ENCODE measurements around the gene PES1.
"Not testable (repeated sequence)": the region's sequence is repeated elsewhere in the genome, so short reads cannot be mapped to it uniquely, and the experiment has no call there.

Gene PES1

DNA sequence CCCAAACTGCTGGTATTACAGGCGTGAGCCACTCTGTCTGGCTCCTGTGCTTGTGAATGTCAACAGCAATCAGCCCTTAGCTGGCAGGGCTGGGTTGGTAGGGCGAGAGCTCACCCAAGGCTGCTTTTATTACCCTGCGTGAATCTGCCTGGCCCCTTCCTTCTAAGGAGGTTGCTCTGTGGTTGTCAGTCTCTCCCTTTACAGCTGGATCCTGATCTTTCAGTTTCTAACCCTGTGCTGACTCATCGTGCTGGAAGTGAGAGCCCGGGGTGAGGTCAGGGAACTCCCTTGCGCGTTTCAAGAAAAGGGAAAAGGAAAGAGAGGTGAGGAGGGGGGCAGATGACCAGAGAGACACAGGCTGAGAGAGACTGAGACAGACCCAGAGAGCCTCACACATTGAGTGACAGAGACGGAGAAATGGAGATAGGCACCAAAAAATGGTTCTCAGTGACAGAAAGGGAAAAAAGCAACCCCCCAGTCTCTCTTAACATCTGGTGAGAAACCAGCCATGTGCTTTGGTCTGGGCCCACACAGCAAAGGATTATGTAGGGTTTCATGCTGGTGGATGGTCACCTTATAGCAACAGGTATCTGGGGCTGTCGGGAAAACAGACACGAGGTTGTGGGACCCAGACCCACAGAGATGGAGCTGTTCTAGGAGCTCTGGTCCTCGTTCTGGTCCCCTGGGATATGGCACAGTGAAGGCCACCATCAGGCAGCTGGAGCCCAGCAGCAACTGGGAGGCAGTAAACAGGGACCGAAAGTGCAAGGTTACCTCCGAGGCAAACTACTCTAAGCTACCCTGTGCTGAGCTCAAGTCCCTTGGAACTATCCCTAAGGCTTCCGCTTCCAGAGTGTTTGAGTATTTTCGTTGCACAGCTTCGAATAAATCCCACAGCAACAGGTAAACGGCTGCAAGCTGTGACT lies 17.8 kb upstream of the PES1 start:
- peak in 1 of 2 experiments; percentile 13 for DNase-seq (ENCODE audit: low read depth in 2 of 2)

DNA sequence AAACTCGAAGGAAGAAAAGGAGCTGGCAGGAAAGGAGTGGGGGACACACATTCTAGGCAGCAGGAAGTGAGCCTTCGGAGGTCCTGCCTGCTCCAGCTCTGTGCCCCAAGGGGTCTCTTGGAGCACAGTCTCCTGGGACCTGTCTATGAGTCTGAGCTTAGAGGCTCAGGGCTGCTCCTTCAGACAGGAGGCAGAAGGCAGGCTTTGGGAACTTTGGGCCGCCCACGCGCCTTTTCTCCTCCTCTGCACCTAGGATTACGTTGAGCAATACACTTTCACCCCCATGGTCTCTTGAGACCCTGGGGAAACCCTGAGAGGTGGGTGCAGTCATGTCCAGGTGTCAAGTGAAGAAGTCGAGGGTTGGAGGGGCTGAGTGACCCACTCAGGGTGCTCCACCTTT lies 16.2 kb upstream of the PES1 start:
- DNase-seq (ENCODE audit: low read depth in 2 of 2): no peak

DNA sequence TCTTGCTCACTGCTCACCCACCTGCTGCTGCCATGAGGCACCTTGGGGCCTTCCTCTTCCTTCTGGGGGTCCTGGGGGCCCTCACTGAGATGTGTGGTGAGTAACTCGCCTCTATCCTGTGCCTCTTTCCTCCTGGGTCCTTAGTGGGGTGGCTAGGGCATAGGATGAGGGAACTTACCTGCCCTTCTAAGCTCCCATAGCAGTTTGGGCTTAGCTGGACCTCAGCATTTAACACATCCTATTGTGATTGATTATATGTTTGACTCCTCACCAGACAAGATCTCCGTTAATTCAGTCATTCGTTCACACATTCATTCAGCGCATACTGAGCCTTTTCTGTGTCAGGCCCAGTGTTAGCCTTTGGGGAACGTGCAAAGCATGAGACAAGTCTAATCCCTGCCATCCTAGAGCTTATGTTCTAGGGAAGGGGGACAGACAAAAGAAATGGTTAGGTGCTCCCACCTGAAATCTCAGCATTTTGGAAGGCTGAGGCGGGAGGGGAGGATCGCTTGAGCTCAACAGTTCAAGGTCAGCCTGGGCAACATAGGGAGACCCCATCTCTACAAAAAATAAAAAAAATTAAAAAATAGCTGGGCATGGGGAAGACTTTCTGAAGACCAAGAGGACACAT lies 15.7 kb upstream of the PES1 start:
- no peak for DNase-seq (ENCODE audit: low read depth in 2 of 2)

DNA sequence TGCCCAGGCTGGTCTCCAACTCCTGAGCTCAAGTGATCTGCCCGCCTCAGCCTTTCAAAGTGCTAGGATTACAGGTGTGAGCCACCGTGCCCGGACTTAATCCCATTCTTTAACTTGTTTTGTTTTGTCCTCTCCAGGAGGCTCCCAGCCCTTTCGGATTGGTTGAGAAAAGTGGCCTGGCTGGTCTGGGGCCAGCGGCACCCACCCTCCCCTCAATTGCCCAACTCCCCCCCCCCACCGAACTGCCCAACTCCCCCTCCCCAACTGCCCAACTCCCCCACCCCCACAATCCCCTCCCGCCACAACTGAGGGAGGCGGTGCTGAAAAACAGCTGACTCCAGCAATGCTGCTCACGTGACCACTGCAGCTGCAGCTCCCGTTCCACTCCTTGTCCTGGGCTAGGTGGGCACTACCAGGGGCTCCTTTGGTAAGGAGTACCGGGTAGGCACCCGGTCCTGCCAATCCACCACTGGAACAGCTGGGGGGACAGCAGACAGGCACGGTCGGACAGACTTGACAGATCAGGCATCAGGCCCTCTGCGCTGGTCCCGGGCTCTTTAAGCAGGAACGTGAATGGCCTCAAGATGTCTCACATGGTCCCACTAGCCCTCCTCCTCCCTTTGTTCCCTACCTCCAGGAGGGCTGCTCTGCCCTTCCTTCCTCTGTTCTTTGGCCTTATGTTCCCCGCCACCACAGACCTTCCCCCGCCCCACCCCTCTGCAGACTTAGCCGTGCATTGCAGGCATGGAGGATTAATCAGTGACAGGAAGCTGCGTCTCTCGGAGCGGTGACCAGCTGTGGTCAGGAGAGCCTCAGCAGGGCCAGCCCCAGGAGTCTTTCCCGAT lies 15.0 kb upstream of the PES1 start, which contains the start of gene TCN2:
Gene TCN2, plus strand, starts transcription at position 720 of the 845 bp plus-strand sequence. CDS start 158 bp downstream, outside the sequence.
- peak in 1 of 2 experiments; percentile 11 for DNase-seq (ENCODE audit: low read depth in 2 of 2)

- DNase-seq (ENCODE audit: low read depth in 2 of 2): no peak
Measured at GRCh38 chr22:30605449-30606110, 13.9 kb upstream of the PES1 start.

GRCh38 chr22:30604723-30605122 lies 13.0 kb upstream of the PES1 start:
- no peak for DNase-seq (ENCODE audit: low read depth in 2 of 2)

- no peak for DNase-seq (ENCODE audit: low read depth in 2 of 2)
Measured at GRCh38 chr22:30603801-30604200, 12.1 kb upstream of the PES1 start.

DNA sequence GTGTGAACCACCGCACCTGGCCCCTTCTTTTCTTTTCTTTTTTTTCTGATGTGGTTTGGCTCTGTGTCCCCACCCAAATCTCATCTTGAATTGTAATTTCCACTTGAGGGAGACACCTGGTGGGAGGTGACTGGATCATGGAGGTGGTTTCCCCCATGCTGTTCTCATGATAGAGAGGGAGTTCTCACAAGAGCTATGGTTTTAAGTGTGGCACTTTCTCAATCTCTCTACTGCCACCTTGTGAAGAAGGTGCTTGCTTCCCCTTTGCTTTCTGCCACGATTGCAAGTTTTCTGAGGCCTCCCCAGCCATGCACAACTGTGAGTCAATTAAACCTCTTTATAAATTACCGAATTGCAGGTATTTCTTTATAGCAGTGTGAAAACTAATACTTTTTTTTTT lies 10.3 kb upstream of the PES1 start:
- no peak for DNase-seq (ENCODE audit: low read depth in 2 of 2)

- DNase-seq (ENCODE audit: low read depth in 2 of 2): no peak
Measured at GRCh38 chr22:30601464-30601863, 9.8 kb upstream of the PES1 start.

DNA sequence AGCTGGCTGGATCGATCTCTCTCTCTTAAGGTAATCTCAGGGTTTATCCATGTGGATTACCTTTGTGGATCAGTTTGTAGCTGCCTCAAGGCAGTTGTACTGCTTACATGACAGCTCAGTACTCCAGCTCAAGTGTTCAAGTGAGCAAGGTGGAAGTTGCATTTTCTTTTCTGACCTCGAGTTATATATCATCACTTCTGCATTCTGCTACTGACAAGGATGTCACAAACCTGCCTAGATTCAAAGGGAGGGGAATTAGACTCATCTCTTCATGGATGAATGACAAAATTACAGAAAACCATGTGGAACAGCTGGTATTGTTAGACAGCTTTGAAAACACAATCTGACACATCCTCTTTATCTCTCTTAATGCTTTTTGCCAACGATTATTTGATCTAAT lies 9.2 kb upstream of the PES1 start:
- DNase-seq (ENCODE audit: low read depth in 2 of 2): no peak

DNA sequence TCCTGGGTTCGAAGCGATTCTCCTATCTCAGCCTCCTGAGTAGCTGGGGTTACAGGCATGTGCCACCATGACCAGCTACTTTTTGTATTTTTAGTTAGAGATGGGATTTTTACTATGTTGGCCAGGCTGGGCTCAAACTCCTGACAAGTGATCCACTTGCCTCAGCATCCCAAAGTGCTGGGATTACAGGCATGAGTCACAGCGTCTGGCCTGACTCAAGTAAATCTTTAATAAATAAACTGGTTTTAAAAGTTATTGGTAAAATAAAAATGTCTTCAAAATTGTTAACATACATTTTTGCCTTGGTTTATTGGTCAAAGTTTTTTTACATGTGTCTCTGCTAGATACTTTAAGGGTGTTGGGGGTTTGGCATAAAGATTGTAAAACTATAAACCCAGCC lies 7.3 kb upstream of the PES1 start:
- no peak for DNase-seq (ENCODE audit: low read depth in 2 of 2)

DNA sequence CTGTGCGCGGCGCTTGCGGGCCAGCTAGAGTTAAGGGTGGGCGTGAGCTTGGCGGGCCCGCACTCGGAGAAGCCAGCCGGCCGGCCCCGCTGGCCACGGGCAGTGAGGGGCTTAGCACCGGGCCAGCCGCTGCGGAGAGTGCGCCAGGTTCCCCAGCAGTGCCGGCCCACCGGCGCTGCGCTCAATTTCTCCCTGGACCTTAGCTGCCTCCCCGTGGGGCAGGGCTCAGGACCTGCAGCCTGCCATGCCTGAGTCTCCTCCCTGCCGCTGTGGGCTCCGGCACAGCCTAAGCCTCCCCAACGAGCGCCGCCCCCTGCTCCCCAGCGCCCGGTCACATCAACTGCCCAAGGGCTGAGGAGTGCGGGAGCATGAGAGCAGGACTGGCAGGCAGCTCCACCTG lies 5.2 kb upstream of the PES1 start:
- DNase-seq (ENCODE audit: low read depth in 2 of 2): no peak

- DNase-seq (ENCODE audit: low read depth in 2 of 2): no peak
Measured at GRCh38 chr22:30596199-30596598, 4.5 kb upstream of the PES1 start.

- DNase-seq (ENCODE audit: low read depth in 2 of 2): not testable (repeated sequence)
Measured at GRCh38 chr22:30592360-30592713, 627 bp upstream of the PES1 start.

GRCh38 chr22:30591191-30591587 lies 521 bp downstream of the PES1 start:
- DNase-seq (ENCODE audit: low read depth in 2 of 2): no peak

DNA sequence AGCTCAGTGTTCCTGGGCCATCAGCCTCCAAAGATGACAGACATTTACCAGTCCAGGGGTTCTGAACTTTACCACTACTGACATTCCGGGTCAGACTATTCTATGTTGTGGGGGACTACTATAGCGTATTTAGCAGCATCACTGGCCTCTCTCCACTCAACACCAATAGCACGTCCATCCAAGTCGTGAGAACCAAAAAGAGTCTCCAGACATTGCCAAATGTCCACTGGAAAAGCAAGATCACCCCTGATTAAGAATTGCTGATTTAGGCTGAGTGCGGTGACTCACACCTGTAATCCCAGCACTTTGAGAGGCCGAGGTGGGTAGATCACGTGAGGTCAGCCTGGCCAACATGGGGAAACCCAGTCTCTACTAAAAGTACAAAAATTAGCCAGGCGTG lies 5.3 kb downstream of the PES1 start:
- no peak for DNase-seq (ENCODE audit: low read depth in 2 of 2)

GRCh38 chr22:30584441-30584840 lies 7.3 kb downstream of the PES1 start:
- DNase-seq (ENCODE audit: low read depth in 2 of 2): no peak

GRCh38 chr22:30582788-30583545 lies 8.7 kb downstream of the PES1 start:
- no peak for DNase-seq (ENCODE audit: low read depth in 2 of 2)

DNA sequence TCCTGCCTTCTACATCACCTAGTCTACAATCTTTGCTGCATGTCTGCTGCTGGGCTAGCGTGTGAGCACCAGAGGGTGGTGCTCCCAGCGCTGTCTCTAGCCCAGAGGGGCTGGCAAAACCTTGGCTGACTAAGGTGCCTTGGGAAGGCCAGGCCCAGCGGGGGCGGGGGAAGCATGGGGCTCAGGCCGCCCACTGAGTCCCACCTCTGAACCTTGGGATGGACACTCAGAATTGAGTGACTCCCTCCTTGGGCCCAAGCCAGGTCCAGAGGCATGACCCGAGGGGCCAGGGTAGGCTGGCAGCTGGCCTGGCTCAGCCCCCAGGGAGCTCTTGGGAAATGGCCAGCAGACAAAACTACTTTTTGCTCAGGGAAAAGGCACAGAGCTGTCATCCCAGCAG lies 9.7 kb downstream of the PES1 start:
- DNase-seq (ENCODE audit: low read depth in 2 of 2): no peak

DNA sequence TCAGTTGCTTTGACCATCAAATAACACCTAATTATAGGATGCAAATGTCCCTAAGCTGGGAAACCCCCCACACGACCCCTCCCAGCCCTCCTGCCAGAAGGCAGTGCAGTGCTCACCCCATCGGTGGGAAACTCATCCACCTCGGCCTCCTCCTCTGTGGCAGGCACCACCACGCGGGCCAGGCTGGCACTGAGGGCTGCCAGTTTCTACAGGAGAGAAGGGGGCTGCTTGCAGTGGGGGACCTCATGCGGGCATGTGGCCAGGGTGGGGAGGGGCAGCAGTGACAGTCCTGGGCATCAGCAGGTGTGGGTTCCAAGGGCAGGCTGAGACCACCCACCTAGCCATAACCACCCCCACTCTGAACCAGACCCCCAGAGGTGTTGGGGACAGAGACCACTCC lies 10.8 kb downstream of the PES1 start:
- no peak for DNase-seq (ENCODE audit: low read depth in 2 of 2)

DNA sequence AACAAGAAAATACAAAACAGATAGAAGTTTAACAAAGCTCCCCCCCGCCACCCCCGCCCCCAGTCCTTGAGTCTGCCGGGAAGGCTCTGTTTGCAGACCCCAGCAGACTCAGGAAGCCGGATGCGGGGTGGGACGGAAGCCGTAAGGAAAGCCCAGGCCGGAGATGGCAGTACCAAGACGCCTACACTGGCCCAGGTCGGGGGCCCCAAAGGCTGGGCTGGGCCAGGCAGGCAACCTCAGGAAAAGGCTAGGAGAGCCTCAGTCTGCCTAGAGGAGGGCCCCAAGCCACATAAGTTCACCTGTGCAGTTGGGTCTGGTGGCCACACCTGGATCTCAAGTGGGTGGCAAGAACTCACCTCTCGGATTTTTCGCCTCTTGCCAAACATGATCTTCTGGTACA lies 13.2 kb downstream of the PES1 start:
- no peak for DNase-seq (ENCODE audit: low read depth in 2 of 2)

Data from fibroblast of skin of left biceps (primary cell).